Motor neuron (in vitro differentiated cells): ENCODE results near the gene TARBP1. TPM values are rescaled to one million over a fixed set of nuclear protein-coding genes. Genes with fewer than 3 reads are reported as not detected.
"Not testable (repeated sequence)": the region's sequence is repeated elsewhere in the genome, so short reads cannot be mapped to it uniquely, and the experiment has no call there.

ENCODE experiments used
- ATAC-seq, 8 experiments: fragments of 200-7000 bp; cut with Tn5 transposase; replicated peaks in 6 of 8; 2 replicates each; pipeline ENCODE4 v1.8.0; 2021; ENCODE audit warnings: mild to moderate bottlenecking in 8 of 8, moderate library complexity in 8 of 8
- H3K27ac ChIP-seq, 2 donors: fragments of 250-450 bp; sonication (Bioruptor Pico); 2 replicates each; pipeline ENCODE4 v1.9.0; 2021; ENCODE audit warnings: antibody characterized with exemption in 2 of 2, mild to moderate bottlenecking in 2 of 2, moderate library complexity in 1 of 2
- H3K4me1 ChIP-seq, 2 donors: fragments of 250-450 bp; sonication (Bioruptor Pico); replicated peaks in 1 of 2; 2 replicates each; pipeline ENCODE4 v1.6.1; 2021; ENCODE audit warnings: antibody characterized with exemption in 2 of 2, mild to moderate bottlenecking in 2 of 2, moderate library complexity in 1 of 2
- H3K4me3 ChIP-seq, 5 donors: fragments of 250-450 bp; sonication (Bioruptor Pico); 2 replicates each; pipeline ENCODE4 v1.9.0; 2021; ENCODE audit warnings: antibody characterized with exemption in 5 of 5, mild to moderate bottlenecking in 5 of 5, moderate library complexity in 4 of 5
- WGBS, 10 experiments: fragments of 450-650 bp; shearing (Covaris generic); methylation state at CpG; one replicate each; pipeline ENCODE4 v1.0.0; 2022; 5-methylcytosine and 5-hydroxymethylcytosine counted together
- in situ Hi-C, 9 experiments: fragments of 400-800 bp; cut with MboI; loops; one replicate each; pipeline ENCODE4 v1.15.0; 2021; ENCODE audit warnings: low sequenced_read_pairs in 9 of 9, low pct_unique_long_range_greater_than_20kb in 2 of 9; ENCODE audit not compliant: unreplicated experiment in 9 of 9
- total RNA-seq, 8 experiments: library from RNA; unstranded; fragments of 300-600 nt; gene quantifications; 2 replicates each; pipeline versions ENCODE4 v1.2.3 to v1.2.4, GENCODE V29; 2022

The TARBP1 gene
- total RNA-seq, 8 experiments from 2014 or later: 23.4 to 71.7 (median 42.6) TPM

DNA sequence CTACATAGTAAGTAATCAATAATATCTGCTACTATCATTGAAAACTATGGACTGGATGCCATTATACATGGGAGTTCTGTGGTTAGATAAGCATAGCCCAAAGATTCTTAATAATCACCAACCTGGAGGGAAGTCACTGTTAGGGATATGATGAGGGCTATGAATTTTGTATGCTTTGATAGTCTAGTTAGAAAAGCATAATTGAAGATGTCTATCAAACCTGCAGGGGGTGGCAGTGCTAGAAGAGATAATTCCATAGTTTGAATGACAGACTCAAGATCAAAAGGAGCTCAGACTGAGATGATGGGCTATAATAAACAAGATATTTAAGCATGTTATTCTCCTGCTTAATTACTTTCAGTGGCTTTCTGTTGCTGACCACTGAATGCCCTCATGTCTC, 121.1 kb downstream of the TARBP1 start:
- in situ Hi-C loops: no loop called here
- no peak for ATAC-seq
- H3K4me1 ChIP-seq: no peaks in the 10 kb centered on the region
- H3K4me3 ChIP-seq: no peak overlapping the region
- no peak overlapping the region for H3K27ac ChIP-seq

DNA sequence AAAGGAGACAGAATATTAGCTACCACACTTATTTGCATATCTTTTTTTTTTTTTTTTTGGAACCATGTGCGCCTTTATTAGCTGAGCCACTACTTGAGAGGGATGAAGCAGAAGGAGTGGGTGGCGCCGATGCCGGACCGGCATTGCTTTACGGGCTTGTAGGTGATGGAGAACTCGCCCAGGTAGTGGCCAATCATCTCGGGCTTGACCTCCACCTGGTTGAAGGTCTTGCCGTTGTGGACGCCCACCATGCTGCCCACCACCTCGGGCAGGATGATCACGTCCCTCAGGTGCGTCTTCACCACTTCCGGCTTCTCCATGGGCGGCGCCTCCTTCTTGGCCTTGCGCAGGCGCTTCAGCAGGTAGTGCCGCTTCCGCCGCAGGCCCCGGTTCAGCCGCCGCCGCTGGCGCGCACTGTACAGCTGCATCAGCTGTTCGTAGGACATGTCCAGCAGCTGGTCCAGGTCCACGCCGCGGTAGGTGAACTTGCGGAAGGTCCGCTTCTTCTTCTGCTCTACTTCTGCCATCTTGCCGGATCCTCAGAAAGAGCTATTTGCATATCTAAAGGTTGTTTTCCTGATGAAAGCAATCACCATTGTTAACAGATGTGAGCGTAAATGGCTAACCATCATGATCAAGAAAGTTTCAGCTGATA, 122.2 kb downstream of the TARBP1 start:
- H3K27ac ChIP-seq, H3K4me3 ChIP-seq, in situ Hi-C loops, H3K4me1 ChIP-seq: not testable (repeated sequence)
- WGBS, 10 experiments: 20 to 100% (median 75%) methylated on average over 1 to 23 of the region's 35 CpGs
- peak in 1 of 8 experiments; percentile 53 for ATAC-seq

DNA sequence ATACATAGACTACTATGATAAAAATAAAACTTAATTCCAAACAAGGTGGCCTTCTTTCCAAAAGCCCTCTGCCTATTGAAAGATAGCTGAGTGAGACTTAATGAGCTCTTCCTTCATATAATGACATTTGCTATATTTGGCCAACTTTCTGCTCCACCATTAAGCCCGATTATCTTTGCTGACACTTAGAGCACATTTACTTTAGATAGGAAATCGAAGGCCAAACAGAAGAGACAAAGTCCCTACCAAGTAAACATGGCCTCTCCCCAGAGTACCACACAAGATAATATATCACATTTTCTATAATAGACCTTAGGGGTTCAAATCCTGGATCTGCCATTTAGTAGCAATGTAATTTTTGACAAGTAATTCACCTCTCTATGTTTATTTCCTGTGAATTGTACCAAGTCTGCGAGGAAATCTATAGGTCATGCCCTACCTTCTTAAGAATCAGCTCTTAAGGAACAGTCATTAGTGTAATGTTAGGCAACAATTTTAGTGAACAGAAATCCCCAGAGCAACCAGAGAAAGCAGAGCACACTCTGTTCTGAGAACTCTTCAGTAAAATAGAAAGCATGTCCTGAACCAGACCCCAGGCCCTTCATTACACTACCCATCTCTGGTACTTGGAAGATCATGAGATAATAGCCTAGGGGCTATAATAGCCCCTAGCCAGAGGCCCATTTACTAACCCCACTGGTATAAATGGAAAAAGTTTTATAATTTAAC, 123.0 kb downstream of the TARBP1 start:
- ATAC-seq: no peak
- 28 to 94% (median 74%) methylated on average over 2 to 3 of the region's 3 CpGs; no CpG with 5 or more reads in 1 of the 10 experiments for WGBS, 10 experiments
- in situ Hi-C loops: no loop called here
- H3K4me1 ChIP-seq: no peaks in the 10 kb centered on the region
- H3K4me3 ChIP-seq: no peak overlapping the region
- no peak overlapping the region for H3K27ac ChIP-seq

DNA sequence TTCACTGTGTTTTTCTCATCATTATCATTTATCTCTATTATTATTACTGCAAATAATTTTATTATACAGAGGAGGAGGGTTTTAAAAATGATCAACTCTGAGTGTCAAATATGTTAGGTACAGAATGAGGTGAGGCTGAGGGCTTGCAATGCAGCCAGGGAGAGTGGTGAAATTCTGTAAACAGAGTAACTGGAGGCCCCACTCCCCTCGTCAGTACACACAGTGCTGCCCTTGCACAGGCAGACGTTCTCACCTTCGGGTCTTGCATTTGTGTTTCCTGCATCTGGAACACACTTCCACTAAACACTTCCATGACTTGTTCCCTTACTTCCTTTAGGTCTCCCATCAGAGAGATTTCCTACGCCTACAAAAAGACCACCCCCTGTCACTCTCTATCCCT, 130.0 kb downstream of the TARBP1 start:
- ATAC-seq: no peak
- H3K4me3 ChIP-seq: no peak overlapping the region
- WGBS, 10 experiments: 0 to 96% (median 77%) methylated on average over 3 to 4 of the region's 4 CpGs; no CpG with 5 or more reads in 1 of the 10 experiments
- in situ Hi-C loops: no loop called here
- H3K4me1 ChIP-seq: no peaks in the 10 kb centered on the region
- no peak overlapping the region for H3K27ac ChIP-seq

DNA sequence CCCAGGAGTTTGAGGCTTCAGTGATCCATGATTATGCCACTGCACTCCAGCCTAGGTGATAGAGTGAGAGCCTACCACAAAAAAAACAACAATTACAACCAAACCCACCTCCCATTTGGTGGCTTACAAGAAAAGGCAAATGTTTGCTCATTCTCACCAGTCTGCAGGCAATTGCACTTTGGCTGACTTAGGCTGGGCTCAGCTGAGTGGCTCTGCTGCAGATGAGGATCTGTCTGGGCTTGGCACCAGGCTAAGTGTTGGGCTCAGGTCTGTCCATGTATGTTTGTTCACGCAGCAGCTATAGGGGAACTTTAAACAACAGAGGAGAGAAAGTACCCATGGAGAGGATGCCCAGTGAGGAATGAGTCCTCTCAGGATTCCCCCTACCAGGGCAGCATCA, 133.7 kb downstream of the TARBP1 start:
- ATAC-seq: no peak
- Histone ChIP-seq H3K4me3 (no peak overlapping the region), H3K27ac (no peak overlapping the region), H3K4me1 (peaks cover 0 to 4% of the 10 kb centered on the region in 2 donors)
- in situ Hi-C loops: no loop called here
- WGBS, 10 experiments: 0 to 100% (median 83%) methylated on average over 1 of the region's 1 CpG; no CpG with 5 or more reads in 5 of the 10 experiments

DNA sequence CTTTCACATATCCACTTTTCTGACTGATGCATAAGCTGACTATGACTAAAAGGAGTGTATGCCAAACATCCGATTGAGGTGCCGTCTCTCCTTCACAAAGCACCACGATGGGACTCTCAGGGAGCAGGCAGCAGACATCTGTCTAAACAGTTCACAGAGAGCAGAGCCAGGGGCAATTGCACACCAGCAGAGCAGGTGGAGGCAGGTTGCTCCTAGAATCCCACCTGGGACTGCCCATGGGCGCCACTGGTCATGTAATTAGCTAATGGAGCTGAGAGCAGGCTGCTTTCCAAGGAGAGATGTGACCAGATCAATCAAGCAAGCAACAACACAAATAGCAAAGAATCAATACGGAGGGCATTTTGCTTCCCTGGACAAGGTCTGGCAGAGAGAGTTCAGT, 136.2 kb downstream of the TARBP1 start:
- WGBS, 10 experiments: 29 to 100% (median 74%) methylated on average over 1 to 5 of the region's 5 CpGs
- ATAC-seq: no peak
- Histone ChIP-seq H3K27ac (no peak overlapping the region), H3K4me1 (peaks cover 0 to 4% of the 10 kb centered on the region in 2 donors), H3K4me3 (no peak overlapping the region)
- in situ Hi-C loops: no loop called here

Other genes starting within 250 kb of the TARBP1 start
- gene COA6, start 105.7 kb downstream of the TARBP1 start, total RNA-seq: 10 to 100 TPM; 24.6 to 52.5 (median 44.3) TPM
- 100 to 1,000 TPM in 1 of 8 experiments, 10 to 100 TPM in 7; 35.9 to 109 (median 82.0) TPM for gene IRF2BP2, start 131.0 kb upstream of the TARBP1 start, total RNA-seq